ENCODE measurements around the gene CHML.

Gene CHML

GRCh38 chr1:241645199-241645598, 5.0 kb upstream of the CHML start:
- DNase-seq, result no peak

DNA sequence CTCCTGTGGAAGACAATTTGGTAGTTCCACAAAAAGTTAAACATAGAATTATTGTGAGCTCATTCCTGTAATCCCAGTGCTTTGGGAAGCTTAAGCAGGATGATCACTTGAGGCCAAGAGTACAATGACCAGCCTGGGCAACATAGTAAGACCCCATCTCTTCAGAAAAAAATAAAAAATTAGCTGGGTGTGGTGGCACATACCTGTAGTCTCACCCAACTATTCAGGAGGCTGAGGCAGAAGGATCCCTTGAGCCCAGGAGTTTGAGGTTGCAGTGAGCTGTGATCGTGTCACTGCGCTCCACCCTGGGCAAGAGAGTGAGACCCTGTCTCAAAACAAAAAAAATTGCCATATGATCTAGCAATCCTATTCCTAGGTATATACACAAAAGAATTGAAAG, 4.1 kb upstream of the CHML start:
- no peak for DNase-seq

DNA sequence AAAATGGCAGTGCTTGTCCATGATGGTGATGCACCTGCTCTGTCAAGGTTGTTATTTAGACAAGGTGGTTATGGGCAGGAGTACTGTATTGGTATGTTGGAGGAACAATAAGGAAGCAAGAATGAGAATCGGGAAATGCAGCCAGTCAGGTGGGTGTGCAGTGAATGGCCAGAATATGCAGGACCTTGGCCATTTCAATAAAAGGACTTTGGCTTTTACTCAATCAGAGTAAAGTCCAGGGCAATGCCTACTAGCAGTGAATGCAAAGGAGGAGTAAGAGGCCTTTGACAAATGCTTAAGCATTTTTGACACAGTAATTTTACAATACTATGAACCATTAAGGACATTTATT, 2.4 kb upstream of the CHML start:
- DNase-seq, result no peak

GRCh38 chr1:241641773-241642592, 1.8 kb upstream of the CHML start:
- DNase-seq, result no peak

DNA sequence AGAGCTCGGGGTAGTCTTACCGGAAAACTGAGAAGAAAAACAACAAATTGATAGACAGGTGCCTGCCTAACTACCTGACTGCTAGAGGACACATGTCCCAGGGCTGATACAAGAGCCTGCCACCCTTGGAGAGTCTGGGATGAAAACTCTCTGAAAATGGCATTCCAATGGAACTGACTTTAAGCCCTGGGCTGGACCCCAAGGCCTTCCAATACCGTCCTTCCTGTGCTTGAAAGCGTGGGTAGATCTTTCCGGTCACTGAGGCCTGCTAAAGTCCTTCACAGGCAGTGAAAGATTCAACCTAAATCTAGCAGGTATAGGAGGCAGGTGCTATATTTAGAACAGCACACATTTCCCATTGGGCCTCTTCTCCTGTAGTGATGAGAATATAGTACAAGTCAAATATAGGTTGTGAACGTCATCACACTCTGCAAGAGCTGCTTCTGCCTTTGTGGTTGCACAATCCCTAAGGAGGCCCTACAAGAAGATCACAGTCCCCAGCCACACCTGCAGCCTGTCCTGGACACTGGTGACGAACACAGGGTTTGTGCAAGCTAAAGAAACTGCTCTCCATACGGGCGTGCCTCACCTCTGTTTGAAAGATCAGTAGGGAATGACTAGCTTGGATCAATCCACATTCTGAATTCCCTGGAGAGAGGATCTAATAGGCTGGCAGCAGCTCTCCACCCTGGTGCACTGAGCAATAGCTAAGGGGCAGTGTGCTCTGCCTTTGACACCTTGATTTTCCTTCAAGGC, 876 bp upstream of the CHML start:
- no peak for DNase-seq

GRCh38 chr1:241639623-241640148, 483 bp downstream of the CHML start:
- DNase-seq, result peak; percentile 11

DNA sequence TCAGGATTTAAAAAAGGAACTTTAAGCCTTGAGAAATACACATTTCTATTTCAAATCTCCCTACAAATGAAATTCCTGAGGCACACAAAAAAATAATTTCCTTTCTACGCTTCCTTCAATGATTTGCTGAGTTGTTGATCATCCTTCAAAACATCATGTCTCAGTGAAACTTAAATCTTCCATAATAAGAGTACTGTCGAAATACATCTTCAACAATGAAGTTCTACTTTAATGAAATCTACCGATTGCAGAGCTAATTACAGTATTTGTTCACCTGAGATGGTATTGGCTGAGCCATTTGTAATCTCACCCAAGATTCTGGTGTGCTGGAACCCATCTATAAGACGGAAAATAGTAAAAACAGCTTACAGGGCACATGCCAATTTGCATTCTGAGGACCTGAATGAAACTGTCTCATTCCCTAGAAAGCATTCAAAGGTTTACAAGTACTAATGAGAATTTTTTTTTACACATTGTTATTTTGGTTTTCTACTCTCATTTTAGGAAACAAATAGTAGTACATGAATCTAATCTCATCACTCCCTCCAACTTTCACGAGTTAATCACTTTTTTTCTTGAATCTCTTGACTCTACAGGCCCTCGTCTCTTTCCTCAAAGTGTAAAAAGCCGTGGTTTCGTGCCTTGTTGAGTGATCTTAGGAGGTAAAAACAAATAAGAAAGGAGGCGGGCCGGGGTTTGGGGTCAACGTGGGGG, 1.1 kb downstream of the CHML start:
- no peak for DNase-seq

DNA sequence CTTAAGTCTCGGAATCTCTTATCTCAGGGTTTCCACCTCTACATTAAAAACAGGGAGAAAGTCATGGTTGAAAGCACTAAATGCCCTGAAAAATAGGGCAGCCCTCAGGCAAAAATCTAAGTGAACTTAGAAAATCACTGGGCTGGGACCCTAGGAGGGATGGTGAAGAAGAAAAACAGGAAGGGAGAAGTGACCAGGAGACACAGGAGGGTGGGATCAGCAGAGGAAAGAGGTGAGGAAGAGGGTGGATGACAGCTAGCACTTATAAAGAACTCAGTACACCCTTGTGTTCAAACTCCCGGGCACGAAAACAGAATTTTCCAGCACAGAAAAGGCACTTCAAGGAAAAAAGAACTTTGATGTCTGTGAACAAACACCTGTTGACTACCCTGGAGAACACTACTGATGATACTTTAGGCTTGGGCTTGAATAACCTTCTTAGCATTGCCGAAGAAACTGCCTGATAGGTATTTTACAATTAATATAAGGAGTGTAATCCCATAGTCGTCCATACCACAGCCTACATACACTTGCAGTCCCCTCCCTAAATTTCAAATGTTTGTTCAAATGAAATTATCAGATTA, 2.0 kb downstream of the CHML start:
- no peak for DNase-seq

GRCh38 chr1:241637604-241638003, 2.6 kb downstream of the CHML start:
- peak; percentile 46 for DNase-seq

DNA sequence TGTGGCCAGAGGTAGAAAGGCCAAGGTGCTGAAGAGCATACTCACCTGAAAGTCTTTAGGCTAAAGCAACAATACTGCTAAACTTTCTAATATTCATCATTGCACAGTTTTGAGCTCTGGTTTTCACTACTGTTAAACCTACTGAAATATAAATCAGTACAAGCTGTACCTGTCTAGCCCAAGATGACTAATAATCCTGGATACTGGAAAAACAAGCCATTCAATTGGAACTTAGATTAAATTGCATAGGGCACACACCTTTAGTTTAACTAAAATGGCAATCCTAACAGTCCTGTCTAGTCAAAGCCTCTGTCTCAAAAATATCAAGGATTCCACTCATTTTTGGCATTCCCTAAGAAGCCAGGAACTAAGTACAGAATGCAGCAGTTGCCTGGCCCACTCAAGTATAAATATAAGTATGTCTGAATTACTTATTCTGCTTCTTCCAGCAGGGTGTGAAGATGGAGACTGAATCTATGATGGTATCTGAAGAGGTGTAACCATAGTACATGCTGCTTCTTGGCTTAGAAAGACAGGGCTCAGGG, 3.1 kb downstream of the CHML start:
- no peak for DNase-seq

- DNase-seq, result no peak
These were observed 3.9 kb downstream of the CHML start for GRCh38 chr1:241636291-241636690.

DNA sequence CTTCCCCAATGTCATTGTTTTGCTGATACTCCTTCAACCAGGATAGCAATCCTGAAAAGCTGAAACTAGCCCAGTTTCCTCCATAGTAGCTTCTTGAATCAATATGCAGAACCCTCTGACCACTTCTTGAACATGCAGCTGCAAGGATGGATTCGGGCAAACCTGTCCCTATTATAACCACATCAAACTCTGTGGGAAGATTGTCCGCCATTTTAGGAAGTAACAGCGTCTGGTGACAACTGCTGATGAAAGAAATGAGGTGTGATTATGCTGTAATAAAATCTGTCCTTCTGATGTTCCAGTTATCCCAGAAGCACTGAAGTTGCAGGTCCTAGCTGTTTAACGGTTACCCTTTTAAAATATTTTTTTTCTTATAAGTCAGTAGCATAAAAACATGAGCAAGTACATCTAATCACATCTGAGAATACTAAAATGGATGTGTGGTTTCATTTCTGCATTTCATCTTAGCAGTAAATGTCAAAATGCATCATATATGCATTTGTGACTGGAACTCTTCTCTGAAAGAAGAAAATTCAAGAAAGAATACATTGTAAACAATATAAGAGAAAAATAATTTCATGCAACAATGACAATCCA, 4.5 kb downstream of the CHML start:
- no peak for DNase-seq

DNA sequence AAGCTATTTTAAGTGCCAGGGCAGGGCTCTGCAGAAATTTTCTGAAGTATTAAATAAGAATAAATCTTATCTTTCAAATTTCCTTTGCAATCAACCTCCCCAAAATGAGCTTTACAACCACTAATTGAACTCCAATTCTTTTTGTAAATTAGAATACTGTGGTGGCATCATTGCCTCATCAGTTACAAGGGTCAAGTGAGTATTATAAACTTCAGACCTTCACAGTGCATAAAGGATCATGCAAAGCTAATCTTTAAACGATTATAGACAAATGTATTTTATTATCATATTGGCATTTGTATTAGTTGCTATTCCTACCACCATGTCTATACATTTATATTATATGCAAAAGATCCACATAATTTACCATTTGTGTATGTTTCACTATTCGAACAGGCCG, 7.2 kb downstream of the CHML start:
- DNase-seq, result no peak

- no peak for DNase-seq
These were observed 8.5 kb downstream of the CHML start for GRCh38 chr1:241631674-241632073.

GRCh38 chr1:241630899-241631298, 9.3 kb downstream of the CHML start:
- DNase-seq, result no peak

GRCh38 chr1:241630476-241630875, 9.7 kb downstream of the CHML start:
- DNase-seq, result no peak

DNA sequence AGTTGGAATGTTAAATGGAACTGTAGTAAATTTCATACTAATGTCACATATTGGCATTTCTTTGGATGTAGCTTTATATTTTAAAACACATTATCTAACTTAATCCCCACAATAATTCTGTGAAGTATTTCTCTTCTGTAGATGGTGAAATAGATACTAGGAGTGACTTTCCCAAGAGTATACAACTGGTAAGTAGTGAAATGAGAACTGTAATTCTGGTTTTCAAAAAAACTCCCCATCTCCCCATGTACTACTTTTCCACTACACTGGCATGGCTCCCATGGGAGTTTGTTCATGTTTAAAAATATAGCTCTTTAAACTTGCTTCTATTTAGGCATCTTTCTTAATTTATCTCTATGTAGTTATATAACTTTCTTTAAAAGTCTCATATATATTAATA, 10.2 kb downstream of the CHML start:
- no peak for DNase-seq

DNA sequence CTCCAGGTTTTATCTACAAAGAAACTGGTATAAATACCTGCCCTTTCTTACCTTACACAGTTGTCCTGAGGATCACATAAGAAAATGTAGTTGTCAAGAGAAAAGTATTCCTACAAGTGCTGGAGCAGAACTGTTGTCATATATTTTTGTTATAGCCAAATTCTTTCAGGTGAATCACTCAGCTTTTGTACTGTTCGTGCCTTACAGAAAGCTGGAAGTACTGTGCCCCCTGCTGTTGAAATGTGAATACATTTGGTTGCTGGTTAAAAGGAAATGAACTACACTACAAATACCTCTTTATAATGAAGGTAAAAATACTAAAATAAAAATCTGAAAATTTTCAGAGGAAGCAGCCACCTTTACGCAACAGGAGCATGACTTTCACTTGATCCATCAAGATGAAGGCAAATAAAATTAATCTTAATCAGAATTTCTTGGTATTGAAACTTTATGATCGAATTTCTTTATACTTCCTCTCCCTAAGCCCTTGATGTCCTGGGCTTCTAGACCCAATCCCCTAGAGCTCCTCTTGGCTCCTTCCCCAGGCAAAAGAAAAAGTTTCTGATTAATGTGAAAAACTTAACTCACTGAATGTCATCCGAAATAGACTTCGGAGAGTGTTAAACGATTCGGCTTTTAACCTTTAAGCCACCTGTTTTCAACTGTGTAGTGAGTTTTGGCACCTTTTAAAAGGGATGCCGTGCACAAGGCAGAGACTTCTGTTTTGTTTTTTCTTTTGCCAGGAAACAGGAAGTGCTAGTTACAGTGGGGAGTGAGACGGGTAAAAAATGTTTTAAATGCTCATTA, 12.5 kb downstream of the CHML start:
- peak; percentile 80 for DNase-seq

DNA sequence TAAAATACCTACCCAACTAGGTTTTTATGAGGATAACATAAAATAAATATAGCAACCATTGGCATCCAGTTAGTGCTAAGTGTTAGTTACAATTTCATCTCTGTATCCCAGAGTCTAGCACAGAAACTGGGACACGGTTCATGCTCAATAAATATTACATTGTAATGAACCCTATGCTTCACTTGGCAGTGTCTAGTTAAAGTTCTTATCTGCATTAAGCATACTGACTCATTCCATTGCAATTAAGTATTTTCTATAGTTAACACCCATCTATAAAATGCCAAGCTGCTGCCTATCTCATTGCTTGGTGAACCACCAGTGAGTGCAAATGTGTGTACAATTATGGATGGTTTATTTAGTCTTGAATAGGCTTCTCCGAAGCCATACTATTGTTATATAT, 15.2 kb downstream of the CHML start:
- DNase-seq, result no peak

DNA sequence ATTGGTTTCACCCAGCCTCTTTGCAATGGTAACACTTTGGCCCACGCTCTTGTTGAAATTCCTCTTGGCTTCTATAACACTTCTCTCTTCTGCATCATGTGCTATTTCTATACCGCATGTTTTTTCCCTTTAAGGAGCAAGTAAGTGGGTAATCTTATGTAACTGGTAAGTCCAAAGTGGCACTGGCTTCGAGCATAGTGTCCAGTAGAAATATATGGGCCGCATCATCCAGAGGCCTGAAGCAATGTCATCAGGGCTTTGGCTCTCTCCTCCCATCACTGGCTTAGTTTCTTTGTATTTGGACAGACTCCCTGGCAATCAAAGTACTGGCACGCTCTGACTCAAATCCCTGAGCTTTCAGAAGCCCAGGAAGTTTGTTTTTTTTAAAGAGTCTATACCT, 17.5 kb downstream of the CHML start:
- no peak for DNase-seq

DNA sequence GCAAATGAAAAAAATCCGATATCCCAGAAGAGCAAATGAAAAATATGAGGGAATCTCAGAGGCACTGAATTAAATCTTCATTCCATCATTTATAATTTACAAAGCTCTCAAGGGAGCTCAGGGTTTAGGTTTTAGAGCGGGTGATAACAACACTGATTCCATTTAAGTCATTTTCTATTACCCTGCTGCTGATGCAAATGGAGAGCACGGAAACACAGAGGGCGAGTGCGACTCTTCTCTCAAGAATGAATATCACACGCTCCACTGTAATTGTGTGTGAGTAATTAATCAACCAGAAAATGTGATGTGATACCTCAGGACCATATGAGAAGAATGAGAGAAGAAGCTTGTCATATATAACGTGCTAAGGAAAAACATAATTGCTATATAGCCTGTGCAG, 22.7 kb downstream of the CHML start:
- DNase-seq, result no peak

Data from suppressor macrophage treated with lipopolysaccharide for 4 hours (primary cell).